ENCODE data around the gene TTC33. TPM values are rescaled to one million over a fixed set of nuclear protein-coding genes. Genes with fewer than 3 reads are reported as not detected.

TTC33 gene
- total and polyA plus RNA-seq, 2 experiments from 2014 or later = 8.0 to 9.0 TPM

DNA sequence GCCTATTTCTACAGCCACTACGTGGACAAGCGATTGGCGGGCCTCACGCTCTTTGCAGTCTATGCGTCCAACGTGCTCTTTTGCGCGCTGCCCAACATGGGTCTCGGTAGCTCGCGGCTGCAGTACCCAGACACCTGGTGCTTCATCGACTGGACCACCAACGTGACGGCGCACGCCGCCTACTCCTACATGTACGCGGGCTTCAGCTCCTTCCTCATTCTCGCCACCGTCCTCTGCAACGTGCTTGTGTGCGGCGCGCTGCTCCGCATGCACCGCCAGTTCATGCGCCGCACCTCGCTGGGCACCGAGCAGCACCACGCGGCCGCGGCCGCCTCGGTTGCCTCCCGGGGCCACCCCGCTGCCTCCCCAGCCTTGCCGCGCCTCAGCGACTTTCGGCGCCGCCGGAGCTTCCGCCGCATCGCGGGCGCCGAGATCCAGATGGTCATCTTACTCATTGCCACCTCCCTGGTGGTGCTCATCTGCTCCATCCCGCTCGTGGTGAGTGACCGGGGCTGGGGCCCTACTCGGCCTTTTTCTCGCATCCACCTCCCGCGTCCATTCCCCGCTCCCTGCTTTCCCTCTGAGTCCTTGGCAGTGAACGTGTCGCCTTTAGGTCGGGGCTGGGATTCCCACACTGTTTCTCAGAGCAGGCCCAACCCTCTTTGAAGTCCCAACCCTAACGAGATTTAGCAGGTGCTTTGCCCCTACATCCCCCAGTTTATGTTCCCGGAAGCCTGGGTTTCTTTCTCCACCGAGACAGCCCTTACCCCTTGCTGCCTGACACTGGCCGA lies 74.2 kb downstream of the TTC33 start:
- 6 to 7% methylated on average over 65 to 66 of the region's 67 CpGs for WGBS, 2 experiments (ENCODE audit: low coverage in 1 of 2, low lambda C conversion rate in 2 of 2, missing lambda C conversion rate in 2 of 2)
- in situ Hi-C loops (cut with MboI) = loop anchor here (10.0 kb wide), 2 partner anchors 737 to 967 kb away; no protein-coding TSS in a partner anchor
- Histone ChIP-seq H3K27me3 (replicated peaks; ENCODE audit: insufficient read depth) (peaks cover 13% of the 10 kb centered on the region), H3K79me2 (ENCODE audit: insufficient read depth) (no peaks in the 10 kb centered on the region), H2AFZ (peak overlapping the region; percentile 82), H3K27ac (no peak overlapping the region), H3F3A (ENCODE audit: insufficient read depth) (peaks cover 9% of the 10 kb centered on the region; the same call in 1 of the 2 replicates), H3K4me2 (ENCODE audit: unreplicated experiment) (peak overlapping the region; percentile 85), H4K20me1 (ENCODE audit: insufficient read depth) (no peaks in the 10 kb centered on the region), H3K9me3 (ENCODE audit: low read depth) (no peaks in the 10 kb centered on the region), H3K4me3 (peak overlapping the region; percentile 76), H3K9me2 (ENCODE audit: insufficient read depth) (no peaks in the 10 kb centered on the region), H3K4me1 (ENCODE audit: insufficient read depth) (peaks cover 35% of the 10 kb centered on the region), H3K36me3 (ENCODE audit: low read depth) (no peaks in the 10 kb centered on the region), H3K9ac (no peak overlapping the region)
- TF ChIP-seq EZH2 (IDR thresholded peaks at IDR 0.05; ENCODE audit: insufficient read depth, poor library complexity, severe bottlenecking) (no peak), EZH2phosphoT487 (IDR thresholded peaks at IDR 0.05; ENCODE audit: insufficient read depth, low read depth) (no peak)
- peak; percentile 63 for DNase-seq

DNA sequence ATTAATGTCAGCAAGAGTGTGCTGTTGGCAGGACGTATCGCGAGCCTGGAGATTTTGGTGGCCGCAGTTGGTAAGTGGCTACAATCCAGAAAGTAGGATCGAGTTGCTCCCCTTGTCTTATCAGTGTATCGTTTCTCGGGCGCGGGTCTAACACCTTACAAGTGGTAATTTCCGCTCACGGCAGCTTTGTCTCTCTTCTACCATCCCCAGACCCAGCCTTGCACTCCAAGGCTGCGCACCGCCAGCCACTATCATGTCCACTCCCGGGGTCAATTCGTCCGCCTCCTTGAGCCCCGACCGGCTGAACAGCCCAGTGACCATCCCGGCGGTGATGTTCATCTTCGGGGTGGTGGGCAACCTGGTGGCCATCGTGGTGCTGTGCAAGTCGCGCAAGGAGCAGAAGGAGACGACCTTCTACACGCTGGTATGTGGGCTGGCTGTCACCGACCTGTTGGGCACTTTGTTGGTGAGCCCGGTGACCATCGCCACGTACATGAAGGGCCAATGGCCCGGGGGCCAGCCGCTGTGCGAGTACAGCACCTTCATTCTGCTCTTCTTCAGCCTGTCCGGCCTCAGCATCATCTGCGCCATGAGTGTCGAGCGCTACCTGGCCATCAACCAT lies 74.9 kb downstream of the TTC33 start:
- H3K9me3 ChIP-seq (ENCODE audit: low read depth) = no peaks in the 10 kb centered on the region
- no peak overlapping the region for H3K9ac ChIP-seq
- no peaks in the 10 kb centered on the region for H3K79me2 ChIP-seq (ENCODE audit: insufficient read depth)
- WGBS, 2 experiments (ENCODE audit: low coverage in 1 of 2, low lambda C conversion rate in 2 of 2, missing lambda C conversion rate in 2 of 2) = 5 to 8% methylated on average over 33 to 34 of the region's 37 CpGs
- H3K27ac ChIP-seq = no peak overlapping the region
- H3K4me3 ChIP-seq = peak overlapping the region; percentile 76
- H3K36me3 ChIP-seq (ENCODE audit: low read depth) = no peaks in the 10 kb centered on the region
- TF ChIP-seq EZH2phosphoT487 (IDR thresholded peaks at IDR 0.05; ENCODE audit: insufficient read depth, low read depth) (no peak), EZH2 (IDR thresholded peaks at IDR 0.05; ENCODE audit: insufficient read depth, poor library complexity, severe bottlenecking) (peak; percentile 93)
- no peaks in the 10 kb centered on the region for H4K20me1 ChIP-seq (ENCODE audit: insufficient read depth)
- peaks cover 9% of the 10 kb centered on the region; the same call in 1 of the 2 replicates for H3F3A ChIP-seq (ENCODE audit: insufficient read depth)
- peak overlapping the region; percentile 85 for H3K4me2 ChIP-seq (ENCODE audit: unreplicated experiment)
- in situ Hi-C loops (cut with MboI) = loop anchor here (10.0 kb wide), 2 partner anchors 736 to 966 kb away; no protein-coding TSS in a partner anchor
- H3K27me3 ChIP-seq (replicated peaks; ENCODE audit: insufficient read depth) = peaks cover 13% of the 10 kb centered on the region
- DNase-seq = no peak
- H3K9me2 ChIP-seq (ENCODE audit: insufficient read depth) = no peaks in the 10 kb centered on the region
- peak overlapping the region; percentile 82 for H2AFZ ChIP-seq
- peaks cover 36% of the 10 kb centered on the region for H3K4me1 ChIP-seq (ENCODE audit: insufficient read depth)

DNA sequence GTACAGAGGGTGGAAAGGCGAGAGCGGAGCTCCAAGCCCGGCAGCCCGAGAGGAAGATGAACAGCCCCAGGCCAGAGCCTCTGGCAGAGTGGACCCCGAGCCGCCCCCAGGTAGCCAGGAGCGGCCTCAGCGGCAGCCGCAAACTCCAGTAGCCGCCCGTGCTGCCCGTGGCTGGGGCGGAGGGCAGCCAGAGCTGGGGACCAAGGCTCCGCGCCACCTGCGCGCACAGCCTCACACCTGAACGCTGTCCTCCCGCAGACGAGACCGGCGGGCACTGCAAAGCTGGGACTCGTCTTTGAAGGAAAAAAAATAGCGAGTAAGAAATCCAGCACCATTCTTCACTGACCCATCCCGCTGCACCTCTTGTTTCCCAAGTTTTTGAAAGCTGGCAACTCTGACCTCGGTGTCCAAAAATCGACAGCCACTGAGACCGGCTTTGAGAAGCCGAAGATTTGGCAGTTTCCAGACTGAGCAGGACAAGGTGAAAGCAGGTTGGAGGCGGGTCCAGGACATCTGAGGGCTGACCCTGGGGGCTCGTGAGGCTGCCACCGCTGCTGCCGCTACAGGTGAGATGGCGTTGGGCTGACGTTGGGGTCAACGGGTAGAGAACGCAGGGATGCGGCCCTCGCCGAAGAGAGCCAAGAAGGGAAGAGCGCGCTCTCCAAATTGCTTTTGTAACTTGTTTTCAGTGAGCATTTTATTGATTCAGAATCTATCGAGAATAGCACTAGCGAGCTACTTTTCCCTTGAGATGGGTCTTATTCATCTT lies 75.7 kb downstream of the TTC33 start, which contains the start of gene PTGER4:
PTGER4 (plus strand) TSS at position 3 of the 769 bp plus-strand sequence. CDS start 1,079 bp downstream, outside the sequence.
- no peaks in the 10 kb centered on the region for H3K36me3 ChIP-seq (ENCODE audit: low read depth)
- no peaks in the 10 kb centered on the region for H3K9me2 ChIP-seq (ENCODE audit: insufficient read depth)
- H3K4me1 ChIP-seq (ENCODE audit: insufficient read depth) = peaks cover 36% of the 10 kb centered on the region
- peak within 1 kb of the TSS; percentile 76 for H3K4me3 ChIP-seq
- no peak for TF ChIP-seq EZH2phosphoT487 (IDR thresholded peaks at IDR 0.05; ENCODE audit: insufficient read depth, low read depth)
- no peak for TF ChIP-seq EZH2 (IDR thresholded peaks at IDR 0.05; ENCODE audit: insufficient read depth, poor library complexity, severe bottlenecking)
- H4K20me1 ChIP-seq (ENCODE audit: insufficient read depth) = no peaks in the 10 kb centered on the region
- peak within 1 kb of the TSS; percentile 82 for H2AFZ ChIP-seq
- H3K27ac ChIP-seq = peak within 1 kb of the TSS; percentile 32; the same call in 1 of the 2 replicates
- 1 to 2% methylated on average over 43 to 44 of the region's 44 CpGs for WGBS, 2 experiments (ENCODE audit: low coverage in 1 of 2, low lambda C conversion rate in 2 of 2, missing lambda C conversion rate in 2 of 2)
- DNase-seq = no peak
- H3K9ac ChIP-seq = peak within 1 kb of the TSS; percentile 65
- H3F3A ChIP-seq (ENCODE audit: insufficient read depth) = peaks cover 9% of the 10 kb centered on the region; the same call in 1 of the 2 replicates
- in situ Hi-C loops (cut with MboI) = loop anchor here (10.0 kb wide), 2 partner anchors 735 to 965 kb away; no protein-coding TSS in a partner anchor
- H3K9me3 ChIP-seq (ENCODE audit: low read depth) = no peaks in the 10 kb centered on the region
- peak within 1 kb of the TSS; percentile 85 for H3K4me2 ChIP-seq (ENCODE audit: unreplicated experiment)
- peaks cover 13% of the 10 kb centered on the region for H3K27me3 ChIP-seq (replicated peaks; ENCODE audit: insufficient read depth)
- H3K79me2 ChIP-seq (ENCODE audit: insufficient read depth) = no peaks in the 10 kb centered on the region

All from GM23248 (cell line).